Heart left ventricle (tissue), 16 donors: ENCODE results near the gene NLGN4X. TPM values are rescaled to one million over a fixed set of nuclear protein-coding genes. Genes with fewer than 3 reads are reported as not detected.

Experiments
- ATAC-seq, 4 donors: fragments of 200-7000 bp; cut with Tn5 transposase; one replicate each; pipeline ENCODE4 v1.9.1; 2020 to 2022; ENCODE audit warnings: moderate library complexity in 4 of 4, mild to moderate bottlenecking in 3 of 4, moderate number of reproducible peaks in 1 of 4
- DNase-seq, 5 donors: peaks; one replicate each; pipeline ENCODE4 v3.0.0-alpha.2; 2020
- H3K27ac ChIP-seq, 12 donors: fragments of 200-600 bp; sonication (generic) in 4 of 12; one replicate each; pipeline versions ENCODE4 v1.5.0 to v1.8.0; 2016 to 2022; ENCODE audit warnings: mild to moderate bottlenecking in 2 of 12
- H3K27me3 ChIP-seq, 9 donors: fragments of 200-600 bp; sonication (generic) in 2 of 9; one replicate each; pipeline versions ENCODE4 v1.5.1 to v1.8.0; 2016 to 2022; ENCODE audit warnings: mild to moderate bottlenecking in 3 of 9
- H3K36me3 ChIP-seq, 9 donors: fragments of 200-600 bp; sonication (generic) in 2 of 9; one replicate each; pipeline versions ENCODE4 v1.5.0 to v1.8.0; 2018 to 2022; ENCODE audit warnings: mild to moderate bottlenecking in 2 of 9
- H3K4me1 ChIP-seq, 12 donors: fragments of 200-600 bp; sonication (generic) in 4 of 12; one replicate each; pipeline versions ENCODE4 v1.5.0 to v1.8.0; 2016 to 2022; ENCODE audit warnings: mild to moderate bottlenecking in 3 of 12
- H3K4me3 ChIP-seq, 12 donors: fragments of 200-600 bp; sonication (generic) in 4 of 12; one replicate each; pipeline versions ENCODE4 v1.5.0 to v1.8.0; 2017 to 2022; ENCODE audit warnings: mild to moderate bottlenecking in 9 of 12, moderate library complexity in 4 of 12
- H3K9me3 ChIP-seq, 12 donors: fragments of 200-600 bp; sonication (generic) in 4 of 12; one replicate each; pipeline versions ENCODE4 v1.5.0 to v1.8.0; 2016 to 2022; ENCODE audit warnings: mild to moderate bottlenecking in 1 of 12
- POLR2A ChIP-seq, 2 donors: fragments of 450-650 bp; IDR thresholded peaks; one replicate each; pipeline ENCODE4 v1.6.1; 2017; ENCODE audit warnings: antibody characterized with exemption in 2 of 2, mild to moderate bottlenecking in 2 of 2, moderate library complexity in 2 of 2
- WGBS, 4 donors: extraction: QIAGEN DNeasy Blood & Tissue Kit in 2 of 4; methylation state at CpG; one replicate each; pipeline versions ENCODE4 v1.1.5 to v1.1.7; 2013 to 2018; 5-methylcytosine and 5-hydroxymethylcytosine counted together
- intact Hi-C, 10 donors: fragments of 100-400 bp; cut with DNase I; formaldehyde crosslinking; loops; one replicate each; pipeline versions ENCODE4 v1.11.1 to v1.14.2; 2022
- polyA plus RNA-seq, 2 donors: library from polyadenylated mRNA; stranded (reverse); fragments of 200-250 nt; gene quantifications; one replicate each; pipeline ENCODE4 v1.2.3, GENCODE V29; 2013
- total RNA-seq, 9 donors: library from RNA; depleted of rRNA in 2 of 9; stranded (reverse); fragments of >200 nt in 2 of 9; fragmentation: NEBNext Ultra II Directional in 3 of 9; extraction: Animal tissue kit (Norgen Biotek cat#: 25700) in 3 of 9; gene quantifications; one replicate each; pipeline versions ENCODE4 v1.1.0 to v1.2.4, GENCODE V29; 2016 to 2023
- TF ChIP-seq, protein P1 (sequence below), 12 donors: fragments of 200-600 bp; sonication (generic) in 4 of 12; IDR thresholded peaks; one replicate each; pipeline versions ENCODE4 v1.5.0 to v1.8.0; 2018 to 2022; ENCODE audit warnings: antibody characterized with exemption in 12 of 12, mild to moderate bottlenecking in 5 of 12
- donor health status: ischemic (EF 13 %, LVEDD 7.1; RV severe dilation, severe dysfunction).
- donor health status: healthy with polysubstance abuse.
- donor health status: DM: no; HTN: yes; CAD: no.
- donor health status: DM: no; HTN: no; CAD: no.
- donor health status: ischemic (EF 25% LVEDD 6.9; RV normal size, moderate dysfunction).
- donor health status: ischemic (EF 25% LVEDD 5.7; RV mildly dilated, moderate dysfunction).
- donor health status: healthy.
- donor health status: DM: yes; HTN: yes; CAD: no.
- donor health status: ischemic (EF 35%, LVEDD 5.7; RV mildly dilated, moderate dysfunction).
- donor health status: nonischemic (EF 11% LVEDD 7.7; RV severe dilation, severe dysfunction).
- donor health status: DM: yes; HTN: yes; CAD: no.
- donor health status: PGD.
- donor health status: ischemic (EF 29% LVEDD 5.4; RV normal size, mild dysfunction).
- donor health status: nonischemic (EF 23%, LVEDD 6.1; RV moderate dilation, normal function).

The NLGN4X gene
- total and polyA plus RNA-seq, 11 donors = 0.30 to 5.5 (median 1.3) TPM

DNA sequence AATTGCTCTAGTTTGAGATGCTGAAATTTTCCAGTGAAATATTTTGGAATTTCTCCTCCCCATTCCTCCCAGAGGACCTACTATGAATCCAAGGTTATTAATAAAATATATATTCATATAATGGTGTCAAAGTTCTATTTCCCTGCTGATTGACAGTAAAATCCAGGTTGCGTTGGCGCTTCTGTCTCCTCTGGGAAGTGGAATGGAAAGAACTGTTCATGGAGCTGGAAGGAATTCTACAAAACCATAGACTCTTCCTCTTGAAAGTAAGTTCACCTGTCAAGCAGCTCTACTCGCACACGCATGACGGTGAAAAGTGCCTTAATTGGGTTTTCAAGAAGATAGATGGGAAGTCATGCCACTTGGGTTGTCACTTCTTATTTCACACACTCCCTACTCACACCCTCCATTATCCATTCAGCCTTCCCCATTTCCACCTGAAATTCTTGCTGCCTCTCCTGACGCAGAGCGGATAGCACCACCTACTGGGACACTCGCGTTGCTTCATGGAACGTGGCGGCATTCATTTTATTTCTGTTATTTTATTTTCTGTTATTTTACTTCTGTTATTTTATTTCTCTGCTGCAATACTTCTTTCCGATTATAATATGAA lies 351.6 kb downstream of the NLGN4X start:
- H3K9me3 ChIP-seq = no peaks in the 10 kb centered on the region
- ATAC-seq (no peak), DNase-seq (peak in 1 of 5 donors; percentile 34)
- no peaks in the 10 kb centered on the region for H3K4me1 ChIP-seq
- H3K4me3 ChIP-seq = no peak overlapping the region
- no peaks in the 10 kb centered on the region for H3K27me3 ChIP-seq
- intact Hi-C loops = no loop called here
- TF ChIP-seq POLR2A (IDR thresholded peaks at IDR 0.05) = no peak
- TF ChIP-seq, protein P1, sequence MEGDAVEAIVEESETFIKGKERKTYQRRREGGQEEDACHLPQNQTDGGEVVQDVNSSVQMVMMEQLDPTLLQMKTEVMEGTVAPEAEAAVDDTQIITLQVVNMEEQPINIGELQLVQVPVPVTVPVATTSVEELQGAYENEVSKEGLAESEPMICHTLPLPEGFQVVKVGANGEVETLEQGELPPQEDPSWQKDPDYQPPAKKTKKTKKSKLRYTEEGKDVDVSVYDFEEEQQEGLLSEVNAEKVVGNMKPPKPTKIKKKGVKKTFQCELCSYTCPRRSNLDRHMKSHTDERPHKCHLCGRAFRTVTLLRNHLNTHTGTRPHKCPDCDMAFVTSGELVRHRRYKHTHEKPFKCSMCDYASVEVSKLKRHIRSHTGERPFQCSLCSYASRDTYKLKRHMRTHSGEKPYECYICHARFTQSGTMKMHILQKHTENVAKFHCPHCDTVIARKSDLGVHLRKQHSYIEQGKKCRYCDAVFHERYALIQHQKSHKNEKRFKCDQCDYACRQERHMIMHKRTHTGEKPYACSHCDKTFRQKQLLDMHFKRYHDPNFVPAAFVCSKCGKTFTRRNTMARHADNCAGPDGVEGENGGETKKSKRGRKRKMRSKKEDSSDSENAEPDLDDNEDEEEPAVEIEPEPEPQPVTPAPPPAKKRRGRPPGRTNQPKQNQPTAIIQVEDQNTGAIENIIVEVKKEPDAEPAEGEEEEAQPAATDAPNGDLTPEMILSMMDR (IDR thresholded peaks at IDR 0.05) = peak in 6 of 12 donors; percentile 16 to 49 (median 43)
- WGBS, 4 donors = 28 to 33% (median 30%) methylated on average over 12 of the region's 12 CpGs
- no peaks in the 10 kb centered on the region for H3K36me3 ChIP-seq
- H3K27ac ChIP-seq = no peak overlapping the region

DNA sequence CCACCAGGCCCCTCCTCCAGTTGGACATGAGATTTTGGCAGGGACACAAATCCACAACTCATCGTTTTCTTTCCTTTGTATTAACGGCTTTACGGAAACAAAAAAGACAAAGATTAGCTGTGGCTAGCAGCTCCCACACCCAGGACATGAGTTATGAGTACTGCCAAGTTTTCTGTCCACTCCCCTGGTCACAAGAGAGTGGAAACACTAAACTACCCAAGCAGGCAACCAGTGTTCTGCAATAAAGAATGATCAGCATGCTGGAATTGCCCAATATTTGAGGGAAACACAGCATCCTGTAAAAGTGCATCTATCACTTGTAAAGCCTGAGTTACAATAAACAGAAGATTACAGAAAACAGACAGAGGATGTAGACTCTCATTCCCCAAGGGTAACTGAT lies 358.4 kb downstream of the NLGN4X start:
- H3K36me3 ChIP-seq = no peaks in the 10 kb centered on the region
- no peaks in the 10 kb centered on the region for H3K4me1 ChIP-seq
- DNase-seq (no peak), ATAC-seq (peak in 1 of 4 donors; percentile 70)
- H3K27me3 ChIP-seq = no peaks in the 10 kb centered on the region
- no peak overlapping the region for H3K4me3 ChIP-seq
- no peaks in the 10 kb centered on the region for H3K9me3 ChIP-seq
- TF ChIP-seq POLR2A (IDR thresholded peaks at IDR 0.05) = no peak
- TF ChIP-seq, protein P1 (IDR thresholded peaks at IDR 0.05) = no peak
- intact Hi-C loops = no loop called here
- H3K27ac ChIP-seq = no peak overlapping the region
- WGBS, 4 donors = 25 to 55% (median 37%) methylated on average over 3 of the region's 3 CpGs

DNA sequence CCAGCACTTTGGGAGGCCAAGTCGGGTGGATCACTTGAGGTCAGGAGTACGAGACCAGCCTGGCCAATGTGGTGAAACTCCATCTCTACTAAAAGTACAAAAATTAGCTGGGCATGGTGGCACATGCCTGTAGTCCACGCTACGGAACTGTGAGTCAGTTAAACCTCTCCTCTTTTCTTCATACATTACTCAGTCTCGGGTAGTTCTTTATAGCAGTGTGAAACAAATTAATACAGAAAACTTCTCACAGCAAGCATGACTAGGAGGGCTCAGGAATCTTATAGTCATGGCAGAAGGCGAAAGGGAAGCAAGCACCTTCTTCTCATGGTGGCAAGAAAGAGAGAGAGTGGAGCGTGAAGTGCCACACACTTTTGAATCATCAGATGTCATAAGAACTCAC lies 358.9 kb downstream of the NLGN4X start:
- Histone ChIP-seq H3K27ac (no peak overlapping the region), H3K4me1 (no peaks in the 10 kb centered on the region), H3K9me3 (no peaks in the 10 kb centered on the region), H3K36me3 (no peaks in the 10 kb centered on the region), H3K4me3 (no peak overlapping the region), H3K27me3 (no peaks in the 10 kb centered on the region)
- no peak for TF ChIP-seq POLR2A (IDR thresholded peaks at IDR 0.05)
- TF ChIP-seq, protein P1 (IDR thresholded peaks at IDR 0.05) = no peak
- no peak for ATAC-seq
- intact Hi-C loops = no loop called here
- 82 to 88% (median 84%) methylated on average over 7 of the region's 7 CpGs for WGBS, 4 donors
- DNase-seq = no peak

DNA sequence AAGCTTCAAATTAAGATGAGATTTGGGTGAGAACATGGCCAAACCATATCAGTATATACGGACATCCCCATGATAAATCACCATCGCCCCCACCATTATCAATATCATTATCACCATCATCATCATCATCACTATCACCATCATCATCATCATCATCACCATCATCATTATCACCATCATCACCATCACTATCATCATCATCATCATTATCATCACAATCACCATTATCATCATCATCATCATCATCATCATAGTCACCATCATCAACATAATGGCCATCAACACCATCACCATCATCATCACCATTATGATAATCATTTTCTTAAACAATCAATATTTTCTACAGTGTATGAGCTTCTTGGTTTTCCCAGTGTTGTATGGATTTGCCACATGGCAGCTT lies 360.9 kb downstream of the NLGN4X start:
- no peaks in the 10 kb centered on the region for H3K4me1 ChIP-seq
- intact Hi-C loops = no loop called here
- no peak for ATAC-seq
- TF ChIP-seq, protein P1 (IDR thresholded peaks at IDR 0.05) = no peak
- no peak for TF ChIP-seq POLR2A (IDR thresholded peaks at IDR 0.05)
- DNase-seq = no peak
- no peaks in the 10 kb centered on the region for H3K36me3 ChIP-seq
- H3K27me3 ChIP-seq = no peaks in the 10 kb centered on the region
- H3K9me3 ChIP-seq = no peaks in the 10 kb centered on the region
- WGBS, 4 donors = 83 to 90% (median 88%) methylated on average over 2 of the region's 2 CpGs
- no peak overlapping the region for H3K4me3 ChIP-seq
- H3K27ac ChIP-seq = no peak overlapping the region
